RWPE2 (cell line): ENCODE results near the gene DHX29.
"Not testable (repeated sequence)": the region's sequence is repeated elsewhere in the genome, so short reads cannot be mapped to it uniquely, and the experiment has no call there.

Source experiments
- ATAC-seq: fragments of 200-7000 bp; cut with Tn5 transposase; 3 replicates; pipeline ENCODE4 v1.9.1; 2021; ENCODE audit warnings: low read depth
- DNase-seq: peaks from one replicate; pipeline ENCODE4 v3.0.0-alpha.2; 2020; ENCODE audit warnings: low spot score
- H3K27ac ChIP-seq: fragments of 450-650 bp; 2 replicates; pipeline ENCODE4 v1.5.1; 2017; ENCODE audit warnings: mild to moderate bottlenecking; ENCODE audit not compliant: poor library complexity, severe bottlenecking
- H3K27me3 ChIP-seq: fragments of 250-450 bp; sonication (Bioruptor Pico); 2 replicates; pipeline ENCODE4 v1.5.1; 2021; ENCODE audit warnings: mild to moderate bottlenecking, moderate library complexity; ENCODE audit not compliant: insufficient read depth, poor library complexity, severe bottlenecking
- H3K36me3 ChIP-seq: fragments of 250-450 bp; sonication (Bioruptor Pico); 2 replicates; pipeline ENCODE4 v1.5.1; 2020; ENCODE audit warnings: low read depth, mild to moderate bottlenecking, moderate library complexity
- H3K4me1 ChIP-seq: fragments of 250-450 bp; sonication (Bioruptor Pico); 2 replicates; pipeline ENCODE4 v1.5.1; 2021; ENCODE audit warnings: mild to moderate bottlenecking, moderate library complexity; ENCODE audit not compliant: insufficient read depth, poor library complexity, severe bottlenecking
- H3K4me3 ChIP-seq: fragments of 250-450 bp; sonication (Bioruptor Pico); 2 replicates; pipeline ENCODE4 v1.5.1; 2021; ENCODE audit warnings: mild to moderate bottlenecking, moderate library complexity; ENCODE audit not compliant: severe bottlenecking
- H3K9me3 ChIP-seq: fragments of 250-450 bp; sonication (Bioruptor Pico); 2 replicates; pipeline ENCODE4 v1.5.1; 2021; ENCODE audit warnings: mild to moderate bottlenecking, moderate library complexity; ENCODE audit not compliant: severe bottlenecking
- CTCF ChIP-seq: fragments of 450-650 bp; IDR thresholded peaks from one replicate; pipeline ENCODE4 v1.5.1; 2017; ENCODE audit warnings: mild to moderate bottlenecking, moderate library complexity; ENCODE audit not compliant: poor library complexity, severe bottlenecking

The DHX29 gene

GRCh38 chr5:55325621-55326020 is 18.1 kb upstream of the DHX29 start:
- ATAC-seq = no peak
- DNase-seq = no peak
- Histone ChIP-seq H3K36me3 (peaks cover 64% of the 10 kb centered on the region), H3K27ac (no peak overlapping the region), H3K9me3 (no peaks in the 10 kb centered on the region), H3K4me3 (no peak overlapping the region), H3K4me1 (no peaks in the 10 kb centered on the region), H3K27me3 (no peaks in the 10 kb centered on the region)
- TF ChIP-seq CTCF = no peak

- Histone ChIP-seq H3K36me3 (peaks cover 59% of the 10 kb centered on the region), H3K27ac (no peak overlapping the region), H3K4me1 (no peaks in the 10 kb centered on the region), H3K9me3 (no peaks in the 10 kb centered on the region), H3K27me3 (no peaks in the 10 kb centered on the region), H3K4me3 (no peak overlapping the region)
- DNase-seq (no peak), ATAC-seq (peak; percentile 58)
- TF ChIP-seq CTCF = peak; percentile 87
These were observed 17.4 kb upstream of the DHX29 start for GRCh38 chr5:55324815-55325418.

- ATAC-seq = no peak
- Histone ChIP-seq H3K9me3 (no peaks in the 10 kb centered on the region), H3K4me3 (no peak overlapping the region), H3K27ac (no peak overlapping the region), H3K27me3 (no peaks in the 10 kb centered on the region), H3K36me3 (peaks cover 53% of the 10 kb centered on the region), H3K4me1 (no peaks in the 10 kb centered on the region)
- no peak for TF ChIP-seq CTCF
- no peak for DNase-seq
These were observed 16.5 kb upstream of the DHX29 start for GRCh38 chr5:55324006-55324405.

DNA sequence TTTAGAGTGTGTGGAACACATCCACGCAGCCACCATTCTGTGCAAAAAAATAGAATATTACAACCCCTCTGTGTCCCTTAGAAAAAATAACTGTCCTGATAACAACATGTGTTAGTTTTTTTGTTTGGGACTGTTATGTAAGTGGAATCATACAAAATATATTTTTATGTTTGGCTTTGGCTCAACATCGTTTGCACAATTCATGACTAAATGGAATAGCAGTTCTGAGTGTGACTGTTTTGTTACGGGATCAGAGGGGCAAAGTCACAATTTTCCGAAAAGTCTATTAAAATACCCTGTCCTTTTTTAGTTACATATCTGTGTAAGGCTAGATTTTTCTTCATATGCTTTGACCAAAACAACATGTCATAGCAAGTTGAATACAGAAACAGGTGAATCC is 13.1 kb upstream of the DHX29 start:
- no peak for DNase-seq
- ATAC-seq = no peak
- Histone ChIP-seq H3K27me3 (no peaks in the 10 kb centered on the region), H3K9me3 (no peaks in the 10 kb centered on the region), H3K4me3 (no peak overlapping the region), H3K4me1 (no peaks in the 10 kb centered on the region), H3K27ac (no peak overlapping the region), H3K36me3 (peaks cover 25% of the 10 kb centered on the region)
- no peak for TF ChIP-seq CTCF

- no peaks in the 10 kb centered on the region for H3K27me3 ChIP-seq
- no peaks in the 10 kb centered on the region for H3K4me1 ChIP-seq
- DNase-seq (no peak), ATAC-seq (no peak)
- no peak for TF ChIP-seq CTCF
- H3K4me3 ChIP-seq = no peak overlapping the region
- H3K36me3 ChIP-seq = peaks cover 23% of the 10 kb centered on the region
- H3K9me3 ChIP-seq = no peaks in the 10 kb centered on the region
- H3K27ac ChIP-seq = no peak overlapping the region
These were observed 12.0 kb upstream of the DHX29 start for GRCh38 chr5:55319491-55319890.

DNA sequence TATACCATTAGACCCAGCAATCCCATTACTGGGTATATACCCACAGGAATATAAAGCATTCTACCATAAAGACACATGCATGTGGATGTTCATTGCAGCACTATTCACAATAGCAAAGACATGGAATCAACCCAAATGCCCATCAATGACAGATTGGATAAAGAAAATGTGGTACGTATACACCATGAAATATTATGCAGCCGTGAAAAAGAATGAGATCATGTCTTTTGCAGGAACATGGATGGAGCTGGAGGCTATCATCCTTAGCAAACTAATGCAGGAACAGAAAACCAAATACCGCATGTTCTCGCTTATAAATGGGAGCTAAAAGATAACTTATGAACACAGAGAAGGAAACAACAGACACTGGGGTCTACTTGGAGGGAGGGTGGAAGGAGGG is 10.7 kb upstream of the DHX29 start:
- H3K27me3 ChIP-seq, H3K27ac ChIP-seq, H3K4me1 ChIP-seq, DNase-seq, ATAC-seq, H3K9me3 ChIP-seq, H3K4me3 ChIP-seq: not testable (repeated sequence)
- H3K36me3 ChIP-seq = peaks cover 19% of the 10 kb centered on the region
